Stomach (tissue), 9 donors: ENCODE data around the gene PITX1. TPM values are rescaled to one million over a fixed set of nuclear protein-coding genes. Genes with fewer than 3 reads are reported as not detected.

ENCODE experiments used
- DNase-seq, 2 donors: peaks; one replicate each; pipeline versions ENCODE4 v3.0.0 to v3.0.0-alpha.2; 2013 to 2019
- H3K27ac ChIP-seq, 5 donors: fragments of 200-600 bp in 4 of 5; sonication (generic) in 4 of 5; one replicate each; pipeline ENCODE4 v1.5.1; 2013 to 2019; ENCODE audit warnings: mild to moderate bottlenecking in 1 of 5, moderate library complexity in 1 of 5
- H3K27me3 ChIP-seq, 3 donors: fragments of 200-600 bp; sonication (generic); one replicate each; pipeline ENCODE4 v1.5.1; 2017 to 2019; ENCODE audit warnings: mixed run types in 1 of 3
- H3K36me3 ChIP-seq, 4 donors: fragments of 200-600 bp; sonication (generic); 1 replicate in 3 of 4; 2 replicates in 1 of 4; pipeline ENCODE4 v1.5.1; 2016 to 2019
- H3K4me1 ChIP-seq, 4 donors: fragments of 200-600 bp; sonication (generic); one replicate each; pipeline ENCODE4 v1.5.1; 2016 to 2019
- H3K4me3 ChIP-seq, 4 donors: fragments of 200-600 bp; sonication (generic) in 3 of 4; one replicate each; pipeline ENCODE4 v1.5.1; 2016 to 2019; ENCODE audit warnings: mild to moderate bottlenecking in 1 of 4
- H3K9me3 ChIP-seq, 4 donors: fragments of 200-600 bp; sonication (generic); one replicate each; pipeline ENCODE4 v1.5.1; 2016 to 2019
- CTCF ChIP-seq, 7 experiments: fragments of 450-650 bp in 4 of 7; fragments of 200-600 bp in 3 of 7; sonication (generic) in 3 of 7; IDR thresholded peaks; one replicate each; pipeline ENCODE4 v1.5.1; 2016 to 2019; ENCODE audit warnings: antibody characterized with exemption in 7 of 7, control low read depth in 2 of 7, mild to moderate bottlenecking in 1 of 7
- EP300 ChIP-seq: sonication (generic); formaldehyde crosslinking; IDR thresholded peaks from one replicate; pipeline ENCODE4 v1.6.1; 2017; ENCODE audit warnings: antibody characterized with exemption
- POLR2A ChIP-seq, 4 donors: fragments of 450-650 bp; IDR thresholded peaks; one replicate each; pipeline ENCODE4 v1.6.1; 2016; ENCODE audit warnings: antibody characterized with exemption in 4 of 4, control low read depth in 2 of 4, mild to moderate bottlenecking in 1 of 4, moderate library complexity in 1 of 4
- POLR2AphosphoS5 ChIP-seq, 3 donors: sonication (generic); formaldehyde crosslinking; IDR thresholded peaks; one replicate each; pipeline ENCODE4 v1.6.1; 2016; ENCODE audit warnings: antibody characterized with exemption in 3 of 3
- WGBS, 5 donors: extraction: QIAGEN DNeasy Blood & Tissue Kit in 3 of 5; methylation state at CpG; one replicate each; pipeline versions ENCODE4 v1.1.5 to v1.1.7; 2013 to 2018; 5-methylcytosine and 5-hydroxymethylcytosine counted together
- intact Hi-C: fragments of 100-400 bp; cut with DNase I; formaldehyde crosslinking; loops from one replicate; pipeline ENCODE4 v1.15.1; 2023; ENCODE audit warnings: low total_unique reads
- polyA plus RNA-seq, 3 donors: library from polyadenylated mRNA; stranded (reverse); fragments of 200-250 nt; gene quantifications; one replicate each; pipeline ENCODE4 v1.2.3, GENCODE V29; 2013
- total RNA-seq, 5 donors: library from RNA; depleted of rRNA; stranded (reverse); fragments of >200 nt; gene quantifications; one replicate each; pipeline versions ENCODE4 v1.1.0 to v1.2.3, GENCODE V29; 2014 to 2016
- donor health status: healthy with polysubstance abuse.
- donor health status: Bipolar disorder and iron deficiency.
- donor health status: healthy.

The PITX1 gene
- total and polyA plus RNA-seq, 8 donors = 30.3 to 149 (median 45.6) TPM

- WGBS, 5 donors = 85 to 93% (median 87%) methylated on average over 6 of the region's 6 CpGs
- Histone ChIP-seq H3K36me3 (no peaks in the 10 kb centered on the region), H3K27me3 (no peaks in the 10 kb centered on the region), H3K4me1 (peaks cover 14 to 63% (median 41%) of the 10 kb centered on the region in 4 donors), H3K27ac (peak overlapping the region in 1 of 5 donors; percentile 16), H3K9me3 (no peaks in the 10 kb centered on the region), H3K4me3 (no peak overlapping the region)
- no peak for DNase-seq
- TF ChIP-seq POLR2AphosphoS5 (IDR thresholded peaks at IDR 0.05) (no peak), POLR2A (IDR thresholded peaks at IDR 0.05) (no peak), CTCF (IDR thresholded peaks at IDR 0.05) (no peak), EP300 (no peak)
- intact Hi-C loops = no loop called here
These were observed 18.1 kb downstream of the PITX1 start for GRCh38 chr5:135015942-135016341.

DNA sequence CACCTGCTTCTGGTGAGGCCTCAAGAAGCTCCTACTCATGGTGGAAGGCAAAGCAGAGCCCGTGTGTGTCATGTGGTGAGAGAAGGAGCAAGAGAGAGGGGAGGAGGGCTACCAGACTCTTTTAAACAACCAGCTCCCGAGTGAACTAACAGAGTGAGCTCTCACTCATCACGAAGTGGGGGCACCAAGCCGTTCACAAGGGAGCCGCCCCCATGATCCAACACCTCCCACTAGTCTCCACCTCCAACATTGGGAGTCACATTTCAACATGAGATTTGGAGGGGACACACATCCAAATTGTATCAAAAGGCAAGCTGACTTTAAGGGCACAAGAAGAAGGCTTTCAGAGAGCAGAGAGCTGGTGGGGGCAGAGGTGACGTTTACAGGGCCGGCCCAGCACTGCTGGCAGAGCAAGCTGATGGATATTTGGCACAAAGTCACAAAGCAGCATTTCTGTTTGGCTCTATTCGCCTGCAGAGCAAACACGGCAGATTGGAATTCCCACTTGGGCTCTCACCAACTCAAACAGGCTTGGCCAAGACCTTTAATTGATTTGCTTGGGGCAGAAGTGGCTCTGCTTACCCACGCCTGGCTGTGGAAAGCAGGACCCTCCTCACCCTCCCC is 20.0 kb downstream of the PITX1 start:
- WGBS, 5 donors = 13 to 45% (median 30%) methylated on average over 7 to 10 of the region's 10 CpGs
- H3K36me3 ChIP-seq = no peaks in the 10 kb centered on the region
- TF ChIP-seq CTCF (IDR thresholded peaks at IDR 0.05) = no peak
- TF ChIP-seq POLR2AphosphoS5 (IDR thresholded peaks at IDR 0.05) = peak in 2 of 3 donors; percentile 42 to 67
- TF ChIP-seq EP300 = no peak
- no peak for TF ChIP-seq POLR2A (IDR thresholded peaks at IDR 0.05)
- DNase-seq = peak; percentile 62 to 81
- H3K4me3 ChIP-seq = no peak overlapping the region
- no peaks in the 10 kb centered on the region for H3K27me3 ChIP-seq
- peak overlapping the region in 4 of 5 donors; percentile 7 to 78 (median 52) for H3K27ac ChIP-seq
- intact Hi-C loops = no loop called here
- peaks cover 14 to 47% (median 37%) of the 10 kb centered on the region in 4 donors for H3K4me1 ChIP-seq
- no peaks in the 10 kb centered on the region for H3K9me3 ChIP-seq

DNA sequence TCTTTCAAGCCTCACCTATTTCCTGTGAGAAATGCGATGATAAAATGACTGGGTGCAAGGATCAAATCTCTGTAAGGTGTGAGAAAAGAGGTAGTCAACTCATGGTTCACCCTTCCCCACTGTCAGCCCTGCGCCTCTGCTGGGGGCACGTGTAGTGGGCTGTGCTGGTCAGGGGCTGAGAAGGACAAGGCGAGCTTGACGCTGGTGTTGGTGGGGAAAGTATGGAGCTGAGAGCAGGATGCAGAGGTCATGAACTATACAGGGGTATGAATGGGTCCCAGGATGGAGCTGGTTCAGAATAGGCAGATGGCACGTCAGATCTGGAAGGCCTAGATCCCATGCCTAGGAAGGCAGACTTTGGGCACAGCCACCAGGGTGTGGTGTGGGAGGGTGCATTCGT is 20.6 kb downstream of the PITX1 start:
- intact Hi-C loops = no loop called here
- 88 to 91% (median 89%) methylated on average over 7 of the region's 7 CpGs for WGBS, 5 donors
- Histone ChIP-seq H3K27me3 (no peaks in the 10 kb centered on the region), H3K4me3 (no peak overlapping the region), H3K27ac (peak overlapping the region in 4 of 5 donors; percentile 7 to 78 (median 52)), H3K4me1 (peaks cover 14 to 46% (median 35%) of the 10 kb centered on the region in 4 donors), H3K36me3 (no peaks in the 10 kb centered on the region), H3K9me3 (no peaks in the 10 kb centered on the region)
- TF ChIP-seq CTCF (IDR thresholded peaks at IDR 0.05) = no peak
- TF ChIP-seq EP300 = no peak
- TF ChIP-seq POLR2A (IDR thresholded peaks at IDR 0.05) = no peak
- TF ChIP-seq POLR2AphosphoS5 (IDR thresholded peaks at IDR 0.05) = no peak
- no peak for DNase-seq

- intact Hi-C loops = no loop called here
- DNase-seq = peak in 1 of 2 donors; percentile 22
- H3K4me3 ChIP-seq = no peak overlapping the region
- peak overlapping the region in 2 of 5 donors; percentile 59 to 78 for H3K27ac ChIP-seq
- H3K36me3 ChIP-seq = no peaks in the 10 kb centered on the region
- 71 to 90% (median 78%) methylated on average over 5 of the region's 5 CpGs for WGBS, 5 donors
- no peaks in the 10 kb centered on the region for H3K9me3 ChIP-seq
- H3K27me3 ChIP-seq = no peaks in the 10 kb centered on the region
- H3K4me1 ChIP-seq = peaks cover 14 to 46% (median 35%) of the 10 kb centered on the region in 4 donors
- TF ChIP-seq CTCF (IDR thresholded peaks at IDR 0.05) (no peak), POLR2A (IDR thresholded peaks at IDR 0.05) (no peak), EP300 (no peak), POLR2AphosphoS5 (IDR thresholded peaks at IDR 0.05) (no peak)
These were observed 21.1 kb downstream of the PITX1 start for GRCh38 chr5:135012951-135013391.
